Karpas-422 (cell line): ENCODE results near the gene TLE1. TPM values are rescaled to one million over a fixed set of nuclear protein-coding genes. Genes with fewer than 3 reads are reported as not detected.

ENCODE experiments used
- DNase-seq: peaks from one replicate; pipeline ENCODE4 v3.0.0-alpha.2; 2015
- H2AFZ ChIP-seq: fragments of 200-600 bp; sonication (generic); 2 replicates; pipeline ENCODE4 v1.6.1; 2014; ENCODE audit warnings: antibody characterized with exemption, low read length, mixed read lengths
- H3K27ac ChIP-seq: fragments of 200-600 bp; sonication (generic); 2 replicates; pipeline ENCODE4 v1.5.1; 2014; ENCODE audit warnings: mild to moderate bottlenecking, low read length, moderate library complexity
- H3K27me3 ChIP-seq: fragments of 200-600 bp; sonication (generic); 2 replicates; pipeline ENCODE4 v1.6.1; 2014; ENCODE audit warnings: low read length, mixed read lengths
- H3K36me3 ChIP-seq: fragments of 200-600 bp; sonication (generic); 2 replicates; pipeline ENCODE4 v1.6.1; 2014; ENCODE audit warnings: low read length, mixed read lengths; ENCODE audit not compliant: insufficient read depth
- H3K4me1 ChIP-seq: fragments of 200-600 bp; sonication (generic); 2 replicates; pipeline ENCODE4 v1.6.1; 2014; ENCODE audit warnings: mild to moderate bottlenecking, low read length, mixed read lengths
- H3K4me2 ChIP-seq: fragments of 200-600 bp; sonication (generic); 2 replicates; pipeline ENCODE4 v1.6.1; 2014; ENCODE audit warnings: low read length, low read depth, mild to moderate bottlenecking; ENCODE audit not compliant: poor library complexity, severe bottlenecking
- H3K4me3 ChIP-seq: fragments of 200-600 bp; sonication (generic); 2 replicates; pipeline ENCODE4 v1.5.1; 2014; ENCODE audit warnings: mild to moderate bottlenecking, antibody characterized with exemption, low read length, mixed read lengths
- H3K79me2 ChIP-seq: fragments of 200-600 bp; sonication (generic); 2 replicates; pipeline ENCODE4 v1.6.1; 2014; ENCODE audit warnings: mild to moderate bottlenecking, low read length, mixed read lengths
- H3K9ac ChIP-seq: fragments of 200-600 bp; sonication (generic); 2 replicates; pipeline ENCODE4 v1.6.0; 2014; ENCODE audit warnings: low read length
- H3K9me2 ChIP-seq: fragments of 200-600 bp; sonication (generic), shearing (Covaris generic); replicated peaks from 2 replicates; pipeline ENCODE4 v1.6.0; 2014; ENCODE audit warnings: mild to moderate bottlenecking, low read length, moderate library complexity; ENCODE audit not compliant: insufficient read depth
- H3K9me3 ChIP-seq: fragments of 300-700, 200-600 bp; sonication (generic); 2 replicates; pipeline ENCODE4 v1.6.1; 2014; ENCODE audit warnings: low read length, mixed read lengths
- H4K20me1 ChIP-seq: fragments of 200-600 bp; sonication (generic); 2 replicates; pipeline ENCODE4 v1.6.1; 2014; ENCODE audit warnings: mild to moderate bottlenecking, antibody characterized with exemption, low read length, low read depth; ENCODE audit not compliant: insufficient read depth
- total RNA-seq: library from RNA; depleted of rRNA; stranded (reverse); fragments of >200 nt; shearing (Covaris generic); gene quantifications from 2 replicates; pipeline ENCODE4 v1.2.3, GENCODE V29; 2014; ENCODE audit warnings: low replicate concordance

The TLE1 gene
- total RNA-seq, 1 experiment from 2014 or later = not detected

GRCh38 chr9:81683238-81683637 is 6.1 kb downstream of the TLE1 start:
- no peaks in the 10 kb centered on the region for H4K20me1 ChIP-seq
- H3K9ac ChIP-seq = no peak overlapping the region
- no peak overlapping the region for H3K4me2 ChIP-seq
- H3K4me1 ChIP-seq = no peaks in the 10 kb centered on the region
- DNase-seq = no peak
- H3K36me3 ChIP-seq = no peaks in the 10 kb centered on the region
- H2AFZ ChIP-seq = no peak overlapping the region
- H3K9me2 ChIP-seq = no peaks in the 10 kb centered on the region
- H3K4me3 ChIP-seq = no peak overlapping the region
- no peaks in the 10 kb centered on the region for H3K9me3 ChIP-seq
- H3K79me2 ChIP-seq = no peaks in the 10 kb centered on the region
- H3K27me3 ChIP-seq = no peaks in the 10 kb centered on the region
- no peak overlapping the region for H3K27ac ChIP-seq

- no peaks in the 10 kb centered on the region for H4K20me1 ChIP-seq
- H3K27ac ChIP-seq = no peak overlapping the region
- no peaks in the 10 kb centered on the region for H3K4me1 ChIP-seq
- no peaks in the 10 kb centered on the region for H3K79me2 ChIP-seq
- no peaks in the 10 kb centered on the region for H3K36me3 ChIP-seq
- peaks cover under 1% of the 10 kb centered on the region; the same call in 1 of the 2 replicates for H3K9me3 ChIP-seq
- no peaks in the 10 kb centered on the region for H3K27me3 ChIP-seq
- DNase-seq = no peak
- H2AFZ ChIP-seq = no peak overlapping the region
- H3K9ac ChIP-seq = no peak overlapping the region
- H3K4me2 ChIP-seq = no peak overlapping the region
- no peak overlapping the region for H3K4me3 ChIP-seq
- no peaks in the 10 kb centered on the region for H3K9me2 ChIP-seq
Observed at GRCh38 chr9:81682797-81683196, 6.5 kb downstream of the TLE1 start.

GRCh38 chr9:81682177-81682576 is 7.2 kb downstream of the TLE1 start:
- no peaks in the 10 kb centered on the region for H4K20me1 ChIP-seq

GRCh38 chr9:81680506-81680905 is 8.8 kb downstream of the TLE1 start:
- no peaks in the 10 kb centered on the region for H3K36me3 ChIP-seq
- H3K79me2 ChIP-seq = no peaks in the 10 kb centered on the region
- H3K27me3 ChIP-seq = no peaks in the 10 kb centered on the region
- no peak overlapping the region for H3K9ac ChIP-seq
- no peak overlapping the region for H3K27ac ChIP-seq
- H3K9me3 ChIP-seq = peaks cover 7% of the 10 kb centered on the region; the same call in 1 of the 2 replicates
- no peak overlapping the region for H3K4me3 ChIP-seq
- no peaks in the 10 kb centered on the region for H3K9me2 ChIP-seq
- no peak overlapping the region for H3K4me2 ChIP-seq
- no peak for DNase-seq
- no peak overlapping the region for H2AFZ ChIP-seq
- no peaks in the 10 kb centered on the region for H3K4me1 ChIP-seq
- H4K20me1 ChIP-seq = no peaks in the 10 kb centered on the region

More at GRCh38 chr9:81682177-81682576, 7.2 kb downstream of the TLE1 start:
- Histone ChIP-seq H3K79me2 (no peaks in the 10 kb centered on the region), H3K4me2 (no peak overlapping the region), H3K4me1 (no peaks in the 10 kb centered on the region), H3K27ac (no peak overlapping the region), H3K27me3 (no peaks in the 10 kb centered on the region), H3K4me3 (no peak overlapping the region), H3K9ac (no peak overlapping the region), H3K9me2 (no peaks in the 10 kb centered on the region), H3K36me3 (no peaks in the 10 kb centered on the region), H3K9me3 (peaks cover 4% of the 10 kb centered on the region; the same call in 1 of the 2 replicates), H2AFZ (no peak overlapping the region)
- DNase-seq = no peak

GRCh38 chr9:81680006-81680405 is 9.3 kb downstream of the TLE1 start:
- no peak for DNase-seq
- Histone ChIP-seq H2AFZ (no peak overlapping the region), H3K27me3 (no peaks in the 10 kb centered on the region), H3K4me1 (no peaks in the 10 kb centered on the region), H3K27ac (no peak overlapping the region), H3K4me3 (no peak overlapping the region), H3K9ac (no peak overlapping the region), H3K79me2 (no peaks in the 10 kb centered on the region), H4K20me1 (no peaks in the 10 kb centered on the region), H3K9me3 (peaks cover 7% of the 10 kb centered on the region; the same call in 1 of the 2 replicates), H3K4me2 (no peak overlapping the region), H3K36me3 (no peaks in the 10 kb centered on the region), H3K9me2 (no peaks in the 10 kb centered on the region)

GRCh38 chr9:81678088-81678487 is 11.3 kb downstream of the TLE1 start:
- Histone ChIP-seq H3K79me2 (no peaks in the 10 kb centered on the region), H3K9me2 (no peaks in the 10 kb centered on the region), H3K4me3 (no peak overlapping the region), H3K36me3 (no peaks in the 10 kb centered on the region), H3K4me2 (no peak overlapping the region), H3K27ac (no peak overlapping the region), H3K9ac (no peak overlapping the region), H3K4me1 (no peaks in the 10 kb centered on the region), H4K20me1 (no peaks in the 10 kb centered on the region), H2AFZ (no peak overlapping the region), H3K27me3 (no peaks in the 10 kb centered on the region), H3K9me3 (peaks cover 10% of the 10 kb centered on the region)
- no peak for DNase-seq

GRCh38 chr9:81676395-81676794 is 13.0 kb downstream of the TLE1 start:
- Histone ChIP-seq H3K79me2 (no peaks in the 10 kb centered on the region), H3K9me2 (no peaks in the 10 kb centered on the region), H3K27me3 (no peaks in the 10 kb centered on the region), H3K4me3 (no peak overlapping the region), H3K4me2 (no peak overlapping the region), H4K20me1 (no peaks in the 10 kb centered on the region), H2AFZ (no peak overlapping the region), H3K9ac (no peak overlapping the region), H3K27ac (no peak overlapping the region), H3K36me3 (no peaks in the 10 kb centered on the region), H3K9me3 (peaks cover 10% of the 10 kb centered on the region), H3K4me1 (no peaks in the 10 kb centered on the region)
- DNase-seq = no peak

- H3K79me2 ChIP-seq = no peaks in the 10 kb centered on the region
- no peak for DNase-seq
- H3K9me3 ChIP-seq = peaks cover 13% of the 10 kb centered on the region
- no peak overlapping the region for H3K9ac ChIP-seq
- no peaks in the 10 kb centered on the region for H3K4me1 ChIP-seq
- H3K4me3 ChIP-seq = no peak overlapping the region
- H4K20me1 ChIP-seq = no peaks in the 10 kb centered on the region
- H2AFZ ChIP-seq = no peak overlapping the region
- no peaks in the 10 kb centered on the region for H3K27me3 ChIP-seq
- no peak overlapping the region for H3K27ac ChIP-seq
- no peaks in the 10 kb centered on the region for H3K9me2 ChIP-seq
- H3K4me2 ChIP-seq = no peak overlapping the region
- H3K36me3 ChIP-seq = no peaks in the 10 kb centered on the region
Observed at GRCh38 chr9:81673310-81673709, 16.0 kb downstream of the TLE1 start.

- Histone ChIP-seq H4K20me1 (no peaks in the 10 kb centered on the region), H3K79me2 (no peaks in the 10 kb centered on the region), H2AFZ (no peak overlapping the region), H3K27me3 (no peaks in the 10 kb centered on the region), H3K4me2 (no peak overlapping the region), H3K27ac (no peak overlapping the region), H3K4me1 (no peaks in the 10 kb centered on the region), H3K36me3 (no peaks in the 10 kb centered on the region), H3K4me3 (no peak overlapping the region), H3K9ac (no peak overlapping the region), H3K9me2 (no peaks in the 10 kb centered on the region), H3K9me3 (peaks cover 11% of the 10 kb centered on the region)
- DNase-seq = no peak
Observed at GRCh38 chr9:81671880-81672280, 17.5 kb downstream of the TLE1 start.
